Esophagus squamous epithelium (tissue), 4 donors: ENCODE results near the gene ATP2A3.

Experiments
- CTCF ChIP-seq, 6 experiments: fragments of 450-650 bp in 4 of 6; fragments of 200-600 bp in 2 of 6; sonication (generic) in 2 of 6; IDR thresholded peaks; one replicate each; pipeline ENCODE4 v1.5.1; 2016 to 2019; ENCODE audit warnings: antibody characterized with exemption in 6 of 6, mild to moderate bottlenecking in 4 of 6, moderate library complexity in 4 of 6
- POLR2A ChIP-seq, 4 donors: fragments of 450-650 bp; IDR thresholded peaks; one replicate each; pipeline ENCODE4 v1.6.1; 2017; ENCODE audit warnings: antibody characterized with exemption in 4 of 4, mild to moderate bottlenecking in 4 of 4, moderate library complexity in 3 of 4

- TF ChIP-seq CTCF (IDR thresholded peaks at IDR 0.05) (no peak), POLR2A (IDR thresholded peaks at IDR 0.05) (no peak)
Observed at GRCh38 chr17:3986939-3987335, 22.7 kb upstream of the ATP2A3 start.
